ENCODE data around the gene ATE1.

DNA sequence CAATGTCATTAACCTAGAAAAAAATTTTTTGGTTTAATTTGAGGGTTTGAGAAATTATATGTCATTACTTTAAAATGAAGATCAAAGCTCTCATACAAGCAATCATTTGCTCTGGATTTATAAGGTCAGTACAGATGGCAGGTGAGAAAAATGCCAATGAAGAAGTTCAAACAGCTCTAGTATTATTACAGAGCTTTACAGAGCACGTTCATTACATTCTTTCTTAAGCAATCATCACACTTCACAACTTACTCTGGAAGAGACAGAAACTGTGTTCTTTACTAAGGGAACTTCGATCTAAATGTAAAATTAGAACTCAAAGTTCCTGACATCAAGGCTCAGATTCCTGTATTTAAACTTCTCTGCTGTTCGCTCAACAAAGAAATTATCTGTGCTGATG is 153.4 kb downstream of the ATE1 start:
- TF ChIP-seq CTCF (IDR thresholded peaks at IDR 0.05) = no peak
- no peak for TF ChIP-seq POLR2A (IDR thresholded peaks at IDR 0.05)
